Tibial nerve (tissue), 4 donors: ENCODE results near the gene CEBPZ.

Source experiments
- CTCF ChIP-seq, 5 experiments: fragments of 200-600 bp in 3 of 5; fragments of 450-650 bp in 2 of 5; sonication (generic) in 3 of 5; IDR thresholded peaks; one replicate each; pipeline ENCODE4 v1.5.1; 2016 to 2019; ENCODE audit warnings: antibody characterized with exemption in 5 of 5, mild to moderate bottlenecking in 3 of 5, moderate library complexity in 2 of 5
- EP300 ChIP-seq, 2 donors: sonication (generic); formaldehyde crosslinking; IDR thresholded peaks; one replicate each; pipeline ENCODE4 v1.6.1; 2017; ENCODE audit warnings: antibody characterized with exemption in 2 of 2, mild to moderate bottlenecking in 1 of 2
- POLR2A ChIP-seq, 2 donors: fragments of 450-650 bp; IDR thresholded peaks; one replicate each; pipeline ENCODE4 v1.6.1; 2017; ENCODE audit warnings: antibody characterized with exemption in 2 of 2, mild to moderate bottlenecking in 2 of 2, moderate library complexity in 2 of 2

- TF ChIP-seq EP300 (IDR thresholded peaks at IDR 0.05) (no peak), CTCF (IDR thresholded peaks at IDR 0.05) (no peak), POLR2A (IDR thresholded peaks at IDR 0.05) (no peak)
Measured at GRCh38 chr2:37167636-37168180, 63.7 kb downstream of the CEBPZ start.
